Measurements from ENCODE around the gene SECTM1. TPM values are rescaled to one million over a fixed set of nuclear protein-coding genes. Genes with fewer than 3 reads are reported as not detected.
A peak's percentile ranks its signal among the peaks of the same experiment; 100 is the strongest.

SECTM1 gene
- total and polyA plus RNA-seq, 9 of the 15 experiments (the other 6 are each of a cell fraction or from before 2014, with no cell fraction given), result 0.11 to 0.46 (median 0.18) TPM; not detected in 6

DNA sequence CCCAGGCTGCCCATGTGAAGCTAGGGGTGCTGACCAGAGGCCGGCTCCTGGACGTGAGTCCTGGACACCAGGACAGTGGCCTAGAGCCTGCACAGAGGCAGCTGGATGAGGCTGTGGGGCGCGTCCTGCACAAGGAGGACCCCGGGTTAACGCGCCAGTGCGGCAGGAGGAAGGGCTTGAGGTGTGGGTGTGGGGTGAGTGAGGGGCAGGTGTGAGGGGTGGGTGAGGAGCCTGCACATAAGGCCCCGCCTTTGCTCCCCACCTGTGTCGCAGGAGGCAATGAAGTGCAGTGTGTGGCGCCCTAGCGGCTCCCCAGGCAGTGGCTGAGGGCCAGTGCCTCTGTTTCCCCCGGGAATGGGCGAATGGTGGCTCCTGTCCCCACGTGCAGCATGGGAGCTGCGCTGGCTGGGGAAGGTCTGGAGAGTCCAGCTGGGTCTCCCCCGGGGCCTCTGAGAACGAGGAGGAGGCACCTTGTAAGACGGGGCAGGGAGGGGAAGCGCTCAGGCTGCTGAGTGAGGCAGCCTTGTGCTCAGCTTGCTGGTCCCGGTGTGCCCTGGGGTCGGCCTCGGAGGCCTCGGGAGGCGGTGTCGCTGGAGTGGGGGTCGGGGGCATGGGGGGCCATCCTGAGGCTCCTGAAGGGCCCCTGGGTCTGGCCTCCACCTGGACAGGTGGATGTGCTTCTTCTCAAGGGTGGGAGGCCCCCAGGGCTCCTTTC, 19.4 kb downstream of the SECTM1 start:
- Histone ChIP-seq H3K27me3 (ENCODE audit: control insufficient read depth in 2 of 2, insufficient read depth in 2 of 2, low read length in 2 of 2) (no peaks in the 10 kb centered on the region), H3K9me3 (replicated peaks; ENCODE audit: control insufficient read depth, insufficient read depth, low read depth, low read length) (peaks cover 10% of the 10 kb centered on the region), H3K9ac (ENCODE audit: insufficient read depth in 1 of 2, low read depth in 2 of 2, low read length in 2 of 2) (peak overlapping the region in 1 of 2 experiments; percentile 69; a peak in 2 of 4 replicates), H3K36me3 (ENCODE audit: control insufficient read depth, insufficient read depth, low read length) (no peaks in the 10 kb centered on the region), H3K9me1 (ENCODE audit: control insufficient read depth, insufficient read depth, low read length) (no peaks in the 10 kb centered on the region), H3K4me1 (replicated peaks in 1 of 2; ENCODE audit: control insufficient read depth in 2 of 2, insufficient read depth in 2 of 2, low read length in 2 of 2) (peaks cover 4 to 74% of the 10 kb centered on the region in 2 experiments; a peak in 4 of 5 replicates), H2AFZ (ENCODE audit: low read depth, low read length) (no peak overlapping the region), H3K27ac (ENCODE audit: extremely low read depth, low read depth, low read length) (no peak overlapping the region), H3K4me3 (no peak overlapping the region), H3K79me2 (ENCODE audit: control insufficient read depth, insufficient read depth, low read length) (no peaks in the 10 kb centered on the region), H4K20me1 (replicated peaks; ENCODE audit: control insufficient read depth, insufficient read depth, low read length) (no peaks in the 10 kb centered on the region), H3K4me2 (ENCODE audit: insufficient read depth, low read length) (no peak overlapping the region)
- CTCF ChIA-PET (ENCODE audit: low intra/inter-chr PET ratio), result no interaction called here
- WGBS (ENCODE audit: insufficient coverage, low coverage, missing lambda C conversion rate), result 69% methylated on average over 18 of the region's 27 CpGs
- FAIRE-seq (no peak), ATAC-seq (no peak), DNase-seq (ENCODE audit: extremely low read depth in 1 of 4, low spot score in 3 of 4) (no peak)
- TF ChIP-seq RB1 (IDR thresholded peaks at IDR 0.05; ENCODE audit: low read depth) (no peak), ZNF146 (CRISPR knock-in tag; IDR thresholded peaks at IDR 0.05; ENCODE audit: unreplicated experiment) (no peak), PCBP1 (IDR thresholded peaks at IDR 0.05; ENCODE audit: low read depth, low read length, poor library complexity, severe bottlenecking) (peak; percentile 68)
- TF ChIP-seq, protein P1, sequence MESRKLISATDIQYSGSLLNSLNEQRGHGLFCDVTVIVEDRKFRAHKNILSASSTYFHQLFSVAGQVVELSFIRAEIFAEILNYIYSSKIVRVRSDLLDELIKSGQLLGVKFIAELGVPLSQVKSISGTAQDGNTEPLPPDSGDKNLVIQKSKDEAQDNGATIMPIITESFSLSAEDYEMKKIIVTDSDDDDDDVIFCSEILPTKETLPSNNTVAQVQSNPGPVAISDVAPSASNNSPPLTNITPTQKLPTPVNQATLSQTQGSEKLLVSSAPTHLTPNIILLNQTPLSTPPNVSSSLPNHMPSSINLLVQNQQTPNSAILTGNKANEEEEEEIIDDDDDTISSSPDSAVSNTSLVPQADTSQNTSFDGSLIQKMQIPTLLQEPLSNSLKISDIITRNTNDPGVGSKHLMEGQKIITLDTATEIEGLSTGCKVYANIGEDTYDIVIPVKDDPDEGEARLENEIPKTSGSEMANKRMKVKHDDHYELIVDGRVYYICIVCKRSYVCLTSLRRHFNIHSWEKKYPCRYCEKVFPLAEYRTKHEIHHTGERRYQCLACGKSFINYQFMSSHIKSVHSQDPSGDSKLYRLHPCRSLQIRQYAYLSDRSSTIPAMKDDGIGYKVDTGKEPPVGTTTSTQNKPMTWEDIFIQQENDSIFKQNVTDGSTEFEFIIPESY (CRISPR knock-in tag; IDR thresholded peaks at IDR 0.05), result peak; percentile 70
- no TSS peak for BruUV-seq (replicated peaks)
- POLR2A ChIA-PET, result interaction anchor here (1.5 kb wide), 1 partner anchor 11 kb away, joined by 3 read pairs; no protein-coding TSS in a partner anchor
- intact Hi-C loops (cut with micrococcal nuclease) (no loop called here), in situ Hi-C loops (cut with MboI) (no loop called here)
